HG03442 (cell line): ENCODE measurements around the gene CCDC57.
"Not testable (repeated sequence)": the region's sequence is repeated elsewhere in the genome, so short reads cannot be mapped to it uniquely, and the experiment has no call there.

Source experiments
- ATAC-seq: cut with Tn5 transposase; IDR thresholded peaks from one replicate; pipeline ENCODE4 v1.9.1; 2021; ENCODE audit warnings: mild to moderate bottlenecking, moderate library complexity; ENCODE audit not compliant: unreplicated experiment

The CCDC57 gene, protein sequence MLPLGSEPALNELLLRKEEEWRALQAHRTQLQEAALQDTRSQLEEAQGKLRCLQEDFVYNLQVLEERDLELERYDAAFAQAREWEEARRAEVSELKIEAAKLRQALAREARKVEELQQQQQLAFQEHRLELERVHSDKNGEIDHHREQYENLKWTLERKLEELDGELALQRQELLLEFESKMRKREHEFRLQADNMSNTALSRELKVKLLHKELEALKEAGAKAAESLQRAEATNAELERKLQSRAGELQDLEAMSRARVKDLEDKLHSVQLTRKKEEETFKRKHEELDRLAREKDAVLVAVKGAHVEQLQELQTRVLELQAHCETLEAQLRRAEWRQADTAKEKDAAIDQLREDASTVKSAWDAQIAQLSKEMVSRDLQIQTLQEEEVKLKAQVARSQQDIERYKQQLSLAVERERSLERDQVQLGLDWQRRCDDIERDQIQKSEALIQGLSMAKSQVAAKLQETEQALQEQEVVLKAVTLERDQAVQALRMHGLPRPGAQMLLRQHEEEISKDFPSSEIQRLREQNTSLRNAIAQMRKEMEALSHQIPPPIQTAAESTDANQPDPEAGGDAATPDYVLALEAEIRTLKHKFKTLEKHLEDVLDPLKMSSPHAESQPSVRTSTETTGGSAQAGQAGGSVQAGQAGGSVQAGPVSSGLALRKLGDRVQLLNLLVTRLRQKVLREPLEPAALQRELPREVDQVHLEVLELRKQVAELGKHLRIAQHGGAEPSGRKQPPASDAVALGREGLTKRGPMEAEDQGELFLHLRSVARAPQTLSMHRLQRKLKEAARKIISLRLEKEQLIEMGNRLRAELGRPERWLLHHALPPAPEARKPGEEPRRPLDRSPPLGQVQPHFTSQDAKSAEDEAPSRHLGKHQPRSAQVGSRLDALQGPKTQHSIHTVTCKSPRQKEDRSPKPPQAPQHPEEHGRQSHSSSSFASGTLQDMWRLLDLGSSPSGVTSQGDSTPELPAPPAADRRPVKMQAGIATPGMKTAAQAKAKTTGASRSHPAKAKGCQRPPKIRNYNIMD

GRCh38 chr17:82212331-82213250, at the start of gene CCDC57:
TSS of gene CCDC57 (minus strand) at chr17:82212842. CDS start at chr17:82201944, 10,898 bp downstream.
- peak; percentile 45 for ATAC-seq

- ATAC-seq, result no peak
Observed at GRCh38 chr17:82262344-82262743, 49.7 kb upstream of the CCDC57 start.

GRCh38 chr17:82259972-82260961, 47.6 kb upstream of the CCDC57 start:
- not testable (repeated sequence) for ATAC-seq

GRCh38 chr17:82258555-82258954, 45.9 kb upstream of the CCDC57 start:
- no peak for ATAC-seq

DNA sequence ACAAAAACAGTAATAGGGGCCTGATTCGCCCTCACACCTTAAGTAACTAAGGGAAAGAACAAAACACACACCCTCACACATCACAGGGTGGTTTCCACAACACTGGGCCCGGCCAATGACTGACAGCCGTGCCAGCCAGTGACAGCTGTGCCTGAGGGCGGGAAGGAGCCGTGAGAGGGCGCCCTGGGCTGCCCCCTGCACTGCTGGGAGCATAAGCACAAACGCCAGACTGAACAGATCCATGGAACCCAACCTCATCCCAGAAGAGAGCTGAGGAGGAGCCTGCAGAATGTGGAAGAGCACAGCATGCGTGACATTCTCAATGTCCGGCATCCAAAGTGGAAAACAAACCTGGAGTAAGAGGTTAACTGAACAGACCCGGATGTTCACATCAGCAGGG, 44.8 kb upstream of the CCDC57 start:
- ATAC-seq, result no peak

DNA sequence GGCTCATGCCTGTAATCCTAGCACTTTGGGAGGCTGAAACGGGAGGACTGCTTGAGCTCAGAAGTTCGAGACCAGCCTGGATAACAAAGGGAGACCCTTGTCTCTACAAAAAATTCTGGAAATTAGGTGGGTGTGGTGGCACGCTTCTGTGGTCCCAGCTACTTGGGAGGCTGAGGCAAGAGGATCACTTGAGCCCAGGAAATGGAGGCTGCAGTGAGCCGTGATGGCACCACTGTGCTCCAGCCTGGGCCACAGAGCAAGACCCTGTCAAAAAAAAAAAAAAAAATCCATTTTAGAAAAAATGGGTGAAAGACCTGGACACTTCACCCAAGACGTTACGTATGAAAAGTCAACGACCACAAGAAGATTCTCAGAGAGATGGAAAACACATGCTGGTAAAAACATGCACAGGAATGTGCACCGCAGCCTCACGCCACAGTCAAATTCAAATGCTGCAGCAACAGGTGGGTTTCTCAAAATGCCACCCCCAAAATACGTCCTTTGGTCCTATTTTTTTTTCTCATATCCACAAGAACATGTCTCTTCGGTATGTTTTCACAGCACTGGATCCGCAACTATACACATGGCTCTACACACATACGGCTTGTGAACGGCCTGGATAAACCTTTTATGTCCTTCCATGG, 43.7 kb upstream of the CCDC57 start:
- no peak for ATAC-seq

- ATAC-seq, result no peak
Observed at GRCh38 chr17:82255402-82255972, 42.8 kb upstream of the CCDC57 start.

DNA sequence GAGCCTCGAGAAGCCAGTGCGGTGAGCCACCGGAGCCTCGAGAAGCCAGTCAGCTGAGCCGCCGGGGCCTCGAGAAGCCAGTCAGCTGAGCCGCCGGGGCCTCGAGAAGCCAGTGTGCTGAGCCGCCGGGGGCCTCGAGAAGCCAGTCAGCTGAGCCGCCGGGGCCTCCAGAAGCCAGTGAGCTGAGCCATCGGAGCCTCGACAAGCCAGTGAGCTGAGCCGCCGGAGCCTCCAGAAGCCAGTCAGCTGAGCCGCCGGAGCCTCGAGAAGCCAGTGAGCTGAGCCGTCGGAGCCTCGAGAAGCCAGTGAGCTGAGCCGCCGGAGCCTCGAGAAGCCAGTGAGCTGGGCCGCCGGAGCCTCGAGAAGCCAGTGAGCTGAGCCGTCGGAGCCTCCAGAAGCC, 42.1 kb upstream of the CCDC57 start:
- not testable (repeated sequence) for ATAC-seq

DNA sequence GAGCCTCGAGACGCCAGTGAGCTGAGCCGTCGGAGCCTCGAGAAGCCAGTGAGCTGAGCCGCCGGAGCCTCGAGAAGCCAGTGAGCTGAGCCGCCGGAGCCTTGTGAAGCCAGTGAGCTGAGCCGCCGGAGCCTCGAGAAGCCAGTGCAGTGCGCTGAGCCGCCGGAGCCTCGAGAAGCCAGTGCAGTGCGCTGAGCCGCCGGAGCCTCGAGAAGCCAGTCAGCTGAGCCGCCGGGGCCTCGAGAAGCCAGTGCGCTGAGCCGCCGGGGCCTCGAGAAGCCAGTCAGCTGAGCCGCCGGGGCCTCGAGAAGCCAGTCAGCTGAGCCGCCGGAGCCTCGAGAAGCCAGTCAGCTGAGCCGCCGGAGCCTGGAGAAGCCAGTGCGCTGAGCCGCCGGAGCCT, 41.5 kb upstream of the CCDC57 start:
- ATAC-seq, result not testable (repeated sequence)

DNA sequence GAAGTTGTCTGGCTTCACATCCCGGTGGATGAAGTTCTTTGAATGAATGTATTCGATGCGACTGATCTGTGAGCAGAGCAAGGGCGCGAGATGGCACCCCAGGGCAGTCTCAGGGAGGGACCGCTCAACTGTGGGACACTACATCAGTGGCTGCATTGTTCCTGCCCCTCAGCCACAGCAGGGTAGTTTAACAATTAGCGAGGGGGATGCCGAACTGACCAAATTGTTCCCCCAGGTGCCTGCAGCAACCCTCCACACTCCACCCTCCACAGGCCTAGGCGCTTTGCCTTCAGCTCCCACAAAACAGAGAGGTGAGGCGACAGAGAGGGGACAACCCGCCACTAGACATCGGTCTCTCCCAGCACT, 40.5 kb upstream of the CCDC57 start:
- no peak for ATAC-seq

GRCh38 chr17:82252511-82253178, 40.0 kb upstream of the CCDC57 start:
- ATAC-seq, result no peak

GRCh38 chr17:82250868-82251500, 38.3 kb upstream of the CCDC57 start:
- no peak for ATAC-seq

DNA sequence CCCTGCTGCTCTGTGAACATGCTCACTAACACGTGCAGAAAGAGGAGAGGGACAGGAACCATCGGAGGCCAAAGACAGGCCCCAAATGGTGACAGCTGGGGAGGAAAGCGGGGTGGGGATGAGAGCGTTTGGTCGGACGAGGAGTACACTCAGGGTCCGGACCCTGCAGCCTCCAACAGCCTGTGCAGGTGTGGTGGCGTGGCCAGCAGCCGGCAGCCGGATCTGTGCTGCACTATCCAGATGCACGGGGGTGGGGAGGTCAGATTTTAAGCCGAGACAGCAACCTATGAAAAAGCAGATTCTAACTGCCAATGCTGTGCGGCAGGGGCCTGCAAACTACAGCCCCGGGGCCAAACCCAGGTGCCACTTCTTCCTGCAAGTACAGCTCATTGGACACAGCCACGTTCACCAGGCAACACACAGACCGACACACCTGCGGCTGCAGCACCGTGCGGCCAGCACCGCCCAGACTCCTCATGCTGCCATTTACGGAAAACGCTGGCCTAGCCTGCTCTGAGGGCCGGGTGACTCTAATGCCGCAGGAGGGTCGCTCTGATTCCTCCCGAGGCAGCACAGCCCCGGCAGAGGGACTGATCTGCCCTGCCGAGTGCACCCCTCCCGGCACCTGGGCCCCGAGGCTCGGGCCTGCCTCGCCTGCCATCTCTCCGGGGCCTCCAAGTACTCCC, 37.4 kb upstream of the CCDC57 start:
- no peak for ATAC-seq

GRCh38 chr17:82248815-82249674, 36.4 kb upstream of the CCDC57 start:
- no peak for ATAC-seq

GRCh38 chr17:82247856-82248671, 35.4 kb upstream of the CCDC57 start:
- ATAC-seq, result no peak
